Transverse colon (tissue), 4 donors: Measurements from ENCODE around the gene TRIM59. TPM values are rescaled to one million over a fixed set of nuclear protein-coding genes. Genes with fewer than 3 reads are reported as not detected.
"Not testable (repeated sequence)": the region's sequence is repeated elsewhere in the genome, so short reads cannot be mapped to it uniquely, and the experiment has no call there.

Experiments used
- DNase-seq: peaks from one replicate; pipeline ENCODE4 v3.0.0-alpha.2; 2019
- H3K27ac ChIP-seq, 4 donors: fragments of 200-600 bp; sonication (generic); 2 replicates each; pipeline ENCODE4 v1.5.1; 2016 to 2018; ENCODE audit warnings: inconsistent platforms in 4 of 4
- H3K27me3 ChIP-seq: fragments of 200-600 bp; sonication (generic); 2 replicates; pipeline ENCODE4 v1.5.1; 2017; ENCODE audit warnings: inconsistent platforms
- H3K36me3 ChIP-seq, 4 donors: fragments of 200-600 bp; sonication (generic); 2 replicates each; pipeline ENCODE4 v1.5.1; 2017 to 2019; ENCODE audit warnings: inconsistent platforms in 4 of 4
- H3K4me1 ChIP-seq, 4 donors: fragments of 200-600 bp; sonication (generic); 2 replicates each; pipeline ENCODE4 v1.5.1; 2017 to 2020; ENCODE audit warnings: inconsistent platforms in 4 of 4
- H3K4me3 ChIP-seq, 4 donors: fragments of 200-600 bp; sonication (generic); 1 replicate in 1 of 4; 2 replicates in 3 of 4; pipeline versions ENCODE4 v1.5.1 to v1.6.1; 2017 to 2019; ENCODE audit warnings: inconsistent platforms in 4 of 4
- H3K9me3 ChIP-seq, 2 donors: fragments of 200-600 bp; sonication (generic); 2 replicates each; pipeline ENCODE4 v1.5.1; 2017 to 2019; ENCODE audit warnings: inconsistent platforms in 2 of 2
- EP300 ChIP-seq: sonication (generic); formaldehyde crosslinking; IDR thresholded peaks from one replicate; pipeline ENCODE4 v1.6.1; 2017; ENCODE audit warnings: antibody characterized with exemption, low read depth
- POLR2A ChIP-seq: fragments of 450-650 bp; IDR thresholded peaks from one replicate; pipeline ENCODE4 v1.6.1; 2016; ENCODE audit warnings: antibody characterized with exemption, mild to moderate bottlenecking, moderate library complexity
- POLR2AphosphoS5 ChIP-seq, 3 donors: sonication (generic); formaldehyde crosslinking; IDR thresholded peaks; one replicate each; pipeline ENCODE4 v1.6.1; 2016; ENCODE audit warnings: antibody characterized with exemption in 3 of 3
- WGBS, 2 donors: methylation state at CpG; one replicate each; pipeline ENCODE4 v1.1.5; 2018; ENCODE audit warnings: low coverage in 1 of 2; 5-methylcytosine and 5-hydroxymethylcytosine counted together
- in situ Hi-C, 4 donors: fragments of 200-750 bp; cut with MboI; loops; one replicate each; pipeline versions ENCODE4 v1.15.0 to v1.15.1; 2017; ENCODE audit warnings: low sequenced_read_pairs in 3 of 4, low pct_ligation_motif_present in 1 of 4, low pct_unique_long_range_greater_than_20kb in 1 of 4
- intact Hi-C: fragments of 100-400 bp; cut with DNase I; formaldehyde crosslinking; loops from one replicate; pipeline ENCODE4 v1.15.1; 2023; ENCODE audit warnings: low total_unique reads
- total RNA-seq, 4 donors: library from RNA; depleted of rRNA; stranded (reverse); fragments of >200 nt; gene quantifications; one replicate each; pipeline ENCODE4 v1.1.0, GENCODE V29; 2016
- TF ChIP-seq, protein P1 (sequence below), 5 experiments: fragments of 200-600 bp in 3 of 5; fragments of 450-650 bp in 2 of 5; sonication (generic) in 3 of 5; IDR thresholded peaks; 1 replicate in 2 of 5; 2 replicates in 3 of 5; pipeline ENCODE4 v1.5.1; 2016 to 2017; ENCODE audit warnings: antibody characterized with exemption in 5 of 5, inconsistent platforms in 3 of 5, mild to moderate bottlenecking in 2 of 5, moderate library complexity in 1 of 5

TRIM59 gene
- total RNA-seq, 4 donors from 2014 or later, result 1.9 to 10.9 (median 8.4) TPM; not detected in 1

DNA sequence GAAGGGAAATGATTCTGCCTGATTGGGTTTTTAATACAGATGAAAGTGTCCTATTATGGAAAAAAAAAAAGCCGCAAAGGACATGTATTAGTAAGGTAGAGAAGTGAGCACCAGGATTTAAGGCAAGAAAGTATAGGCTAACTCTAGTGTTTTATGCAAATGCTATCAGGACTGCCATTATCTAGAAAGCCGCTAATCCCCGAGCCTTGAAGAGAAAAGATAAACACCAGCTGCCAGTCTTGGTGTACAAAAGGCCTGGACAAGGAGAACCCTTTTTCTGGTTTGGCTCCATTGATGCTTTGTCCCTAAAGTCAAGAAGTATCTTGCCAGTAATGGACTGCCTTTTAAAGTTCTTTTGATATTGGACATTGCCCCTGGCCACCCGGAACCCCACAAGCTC, 8.6 kb upstream of the TRIM59 start:
- TF ChIP-seq, protein P1, sequence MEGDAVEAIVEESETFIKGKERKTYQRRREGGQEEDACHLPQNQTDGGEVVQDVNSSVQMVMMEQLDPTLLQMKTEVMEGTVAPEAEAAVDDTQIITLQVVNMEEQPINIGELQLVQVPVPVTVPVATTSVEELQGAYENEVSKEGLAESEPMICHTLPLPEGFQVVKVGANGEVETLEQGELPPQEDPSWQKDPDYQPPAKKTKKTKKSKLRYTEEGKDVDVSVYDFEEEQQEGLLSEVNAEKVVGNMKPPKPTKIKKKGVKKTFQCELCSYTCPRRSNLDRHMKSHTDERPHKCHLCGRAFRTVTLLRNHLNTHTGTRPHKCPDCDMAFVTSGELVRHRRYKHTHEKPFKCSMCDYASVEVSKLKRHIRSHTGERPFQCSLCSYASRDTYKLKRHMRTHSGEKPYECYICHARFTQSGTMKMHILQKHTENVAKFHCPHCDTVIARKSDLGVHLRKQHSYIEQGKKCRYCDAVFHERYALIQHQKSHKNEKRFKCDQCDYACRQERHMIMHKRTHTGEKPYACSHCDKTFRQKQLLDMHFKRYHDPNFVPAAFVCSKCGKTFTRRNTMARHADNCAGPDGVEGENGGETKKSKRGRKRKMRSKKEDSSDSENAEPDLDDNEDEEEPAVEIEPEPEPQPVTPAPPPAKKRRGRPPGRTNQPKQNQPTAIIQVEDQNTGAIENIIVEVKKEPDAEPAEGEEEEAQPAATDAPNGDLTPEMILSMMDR (IDR thresholded peaks at IDR 0.05), result no peak
- no peak for TF ChIP-seq POLR2AphosphoS5 (IDR thresholded peaks at IDR 0.05)
- no peak for TF ChIP-seq EP300
- TF ChIP-seq POLR2A, result no peak
- Histone ChIP-seq H3K27me3 (no peaks in the 10 kb centered on the region), H3K4me1 (no peaks in the 10 kb centered on the region), H3K27ac (no peak overlapping the region), H3K4me3 (no peak overlapping the region), H3K36me3 (no peaks in the 10 kb centered on the region), H3K9me3 (no peaks in the 10 kb centered on the region)
- DNase-seq, result no peak
- in situ Hi-C loops (no loop called here), intact Hi-C loops (no loop called here)
- WGBS, 2 donors, result 81 to 85% methylated on average over 3 to 4 of the region's 4 CpGs

DNA sequence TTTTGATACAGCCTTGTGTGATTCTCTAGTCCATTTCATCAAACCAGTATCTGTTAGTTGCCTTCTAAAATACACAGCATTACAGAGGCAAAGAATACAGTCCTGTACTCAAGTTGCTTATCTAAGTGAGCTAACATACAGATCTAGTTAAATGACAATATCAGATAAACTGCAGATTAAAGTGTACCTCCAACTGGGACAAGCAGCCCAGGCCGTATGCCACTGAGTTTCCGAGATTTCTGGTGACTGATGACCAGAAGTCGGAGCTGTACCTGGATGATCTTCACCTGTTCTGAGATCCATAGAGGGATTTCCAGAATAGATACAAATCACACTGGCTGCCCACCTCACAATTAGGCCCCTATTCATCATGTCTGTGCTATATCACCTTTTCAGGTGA, 6.3 kb upstream of the TRIM59 start:
- intact Hi-C loops, result no loop called here
- in situ Hi-C loops, result no loop called here
- Histone ChIP-seq H3K4me1 (no peaks in the 10 kb centered on the region), H3K9me3 (no peaks in the 10 kb centered on the region), H3K36me3 (no peaks in the 10 kb centered on the region), H3K27me3 (no peaks in the 10 kb centered on the region), H3K4me3 (no peak overlapping the region), H3K27ac (no peak overlapping the region)
- WGBS, 2 donors, result 77 to 92% methylated on average over 2 to 3 of the region's 3 CpGs
- no peak for DNase-seq
- TF ChIP-seq POLR2AphosphoS5 (IDR thresholded peaks at IDR 0.05) (no peak), POLR2A (no peak), EP300 (no peak)
- TF ChIP-seq, protein P1 (IDR thresholded peaks at IDR 0.05), result no peak

- Histone ChIP-seq H3K27ac (no peak overlapping the region), H3K4me3 (no peak overlapping the region), H3K36me3 (no peaks in the 10 kb centered on the region), H3K9me3 (no peaks in the 10 kb centered on the region), H3K4me1 (peaks cover 0 to 4% (median 1%) of the 10 kb centered on the region in 4 donors), H3K27me3 (no peaks in the 10 kb centered on the region)
- in situ Hi-C loops (no loop called here), intact Hi-C loops (no loop called here)
- no peak for DNase-seq
- 68% methylated on average over 1 of the region's 1 CpG; no CpG with 5 or more reads in 1 of the 2 donors for WGBS, 2 donors
- no peak for TF ChIP-seq EP300
- TF ChIP-seq POLR2AphosphoS5 (IDR thresholded peaks at IDR 0.05), result no peak
- TF ChIP-seq, protein P1 (IDR thresholded peaks at IDR 0.05), result no peak
- no peak for TF ChIP-seq POLR2A
Measured at GRCh38 chr3:160454995-160455394, 5.4 kb upstream of the TRIM59 start.

GRCh38 chr3:160452251-160452650, 2.7 kb upstream of the TRIM59 start:
- H3K27ac ChIP-seq, in situ Hi-C loops, H3K9me3 ChIP-seq, intact Hi-C loops, H3K27me3 ChIP-seq, H3K36me3 ChIP-seq, H3K4me3 ChIP-seq, DNase-seq: not testable (repeated sequence)
- WGBS, 2 donors, result 92 to 97% methylated on average over 11 to 16 of the region's 19 CpGs
- peaks cover 0 to 23% (median 11%) of the 10 kb centered on the region in 4 donors for H3K4me1 ChIP-seq

DNA sequence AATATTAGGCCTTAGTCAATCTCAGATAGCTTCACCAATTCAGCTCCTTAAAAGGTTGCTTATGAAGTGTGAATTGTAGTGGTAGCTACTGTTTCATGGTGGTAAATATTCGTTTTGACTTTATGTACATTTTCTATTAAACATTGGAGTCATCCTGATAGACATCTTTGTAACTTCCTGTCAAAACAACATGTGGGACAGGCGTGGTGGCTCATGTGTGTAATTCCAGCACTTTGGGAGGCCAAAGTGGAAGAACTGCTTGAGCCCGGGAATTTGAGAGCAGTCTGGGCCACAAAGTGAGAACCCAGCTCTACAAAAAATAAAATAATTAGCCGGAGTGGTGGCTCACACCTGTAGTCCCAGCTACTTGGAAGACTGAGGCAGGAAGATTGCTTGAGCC, 2.0 kb upstream of the TRIM59 start:
- in situ Hi-C loops, result no loop called here

More for the DNA sequence above, 2.0 kb upstream of the TRIM59 start:
- H3K27ac ChIP-seq, result no peak overlapping the region
- H3K9me3 ChIP-seq, result no peaks in the 10 kb centered on the region
- H3K4me1 ChIP-seq, result peaks cover 0 to 25% (median 11%) of the 10 kb centered on the region in 4 donors
- WGBS, 2 donors, result 76 to 80% methylated on average over 4 of the region's 4 CpGs
- H3K4me3 ChIP-seq, result no peak overlapping the region
- no peak for DNase-seq
- no peak for TF ChIP-seq POLR2A
- TF ChIP-seq EP300, result no peak
- TF ChIP-seq, protein P1 (IDR thresholded peaks at IDR 0.05), result no peak
- no peak for TF ChIP-seq POLR2AphosphoS5 (IDR thresholded peaks at IDR 0.05)
- H3K36me3 ChIP-seq, result no peaks in the 10 kb centered on the region
- intact Hi-C loops, result no loop called here
- no peaks in the 10 kb centered on the region for H3K27me3 ChIP-seq
